ENCODE data around the gene ZNF445.
"Not testable (repeated sequence)": the region's sequence is repeated elsewhere in the genome, so short reads cannot be mapped to it uniquely, and the experiment has no call there.

The ZNF445 gene

DNA sequence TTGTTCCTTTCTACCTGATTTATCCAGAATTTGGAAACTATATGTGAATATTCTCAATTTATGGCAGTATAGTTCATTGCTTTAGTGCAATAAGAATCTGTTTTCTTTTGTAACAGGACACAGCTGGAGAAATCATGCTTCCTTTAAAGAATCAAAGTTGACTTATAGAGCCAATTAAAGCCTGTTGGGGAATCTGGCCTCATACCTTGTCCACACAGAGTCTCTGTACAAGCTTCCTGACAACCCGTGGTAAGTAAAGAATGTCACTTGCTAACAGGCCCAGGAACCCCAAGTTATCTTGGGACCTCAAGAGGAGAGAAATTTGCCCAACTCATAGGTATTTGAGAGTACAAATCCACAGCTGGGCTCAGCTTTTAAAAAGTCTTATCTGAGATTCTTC, 10.2 kb downstream of the ZNF445 start:
- H3K4me3 ChIP-seq (replicated peaks; ENCODE audit: insufficient read depth, low read length), result no peak overlapping the region
- no peak for DNase-seq (ENCODE audit: low read depth in 1 of 2, low spot score in 1 of 2)
- TF ChIP-seq POLR2AphosphoS5 (IDR thresholded peaks at IDR 0.05; ENCODE audit: low read depth), result no peak
- TF ChIP-seq, protein P1, sequence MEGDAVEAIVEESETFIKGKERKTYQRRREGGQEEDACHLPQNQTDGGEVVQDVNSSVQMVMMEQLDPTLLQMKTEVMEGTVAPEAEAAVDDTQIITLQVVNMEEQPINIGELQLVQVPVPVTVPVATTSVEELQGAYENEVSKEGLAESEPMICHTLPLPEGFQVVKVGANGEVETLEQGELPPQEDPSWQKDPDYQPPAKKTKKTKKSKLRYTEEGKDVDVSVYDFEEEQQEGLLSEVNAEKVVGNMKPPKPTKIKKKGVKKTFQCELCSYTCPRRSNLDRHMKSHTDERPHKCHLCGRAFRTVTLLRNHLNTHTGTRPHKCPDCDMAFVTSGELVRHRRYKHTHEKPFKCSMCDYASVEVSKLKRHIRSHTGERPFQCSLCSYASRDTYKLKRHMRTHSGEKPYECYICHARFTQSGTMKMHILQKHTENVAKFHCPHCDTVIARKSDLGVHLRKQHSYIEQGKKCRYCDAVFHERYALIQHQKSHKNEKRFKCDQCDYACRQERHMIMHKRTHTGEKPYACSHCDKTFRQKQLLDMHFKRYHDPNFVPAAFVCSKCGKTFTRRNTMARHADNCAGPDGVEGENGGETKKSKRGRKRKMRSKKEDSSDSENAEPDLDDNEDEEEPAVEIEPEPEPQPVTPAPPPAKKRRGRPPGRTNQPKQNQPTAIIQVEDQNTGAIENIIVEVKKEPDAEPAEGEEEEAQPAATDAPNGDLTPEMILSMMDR (IDR thresholded peaks at IDR 0.05; ENCODE audit: insufficient read depth, low read length), result no peak
- TF ChIP-seq SPI1 (IDR thresholded peaks at IDR 0.05; ENCODE audit: borderline replicate concordance, low read depth), result no peak
- no peak for TF ChIP-seq GABPA (IDR thresholded peaks at IDR 0.05; ENCODE audit: low read depth)
- TF ChIP-seq, protein P2, sequence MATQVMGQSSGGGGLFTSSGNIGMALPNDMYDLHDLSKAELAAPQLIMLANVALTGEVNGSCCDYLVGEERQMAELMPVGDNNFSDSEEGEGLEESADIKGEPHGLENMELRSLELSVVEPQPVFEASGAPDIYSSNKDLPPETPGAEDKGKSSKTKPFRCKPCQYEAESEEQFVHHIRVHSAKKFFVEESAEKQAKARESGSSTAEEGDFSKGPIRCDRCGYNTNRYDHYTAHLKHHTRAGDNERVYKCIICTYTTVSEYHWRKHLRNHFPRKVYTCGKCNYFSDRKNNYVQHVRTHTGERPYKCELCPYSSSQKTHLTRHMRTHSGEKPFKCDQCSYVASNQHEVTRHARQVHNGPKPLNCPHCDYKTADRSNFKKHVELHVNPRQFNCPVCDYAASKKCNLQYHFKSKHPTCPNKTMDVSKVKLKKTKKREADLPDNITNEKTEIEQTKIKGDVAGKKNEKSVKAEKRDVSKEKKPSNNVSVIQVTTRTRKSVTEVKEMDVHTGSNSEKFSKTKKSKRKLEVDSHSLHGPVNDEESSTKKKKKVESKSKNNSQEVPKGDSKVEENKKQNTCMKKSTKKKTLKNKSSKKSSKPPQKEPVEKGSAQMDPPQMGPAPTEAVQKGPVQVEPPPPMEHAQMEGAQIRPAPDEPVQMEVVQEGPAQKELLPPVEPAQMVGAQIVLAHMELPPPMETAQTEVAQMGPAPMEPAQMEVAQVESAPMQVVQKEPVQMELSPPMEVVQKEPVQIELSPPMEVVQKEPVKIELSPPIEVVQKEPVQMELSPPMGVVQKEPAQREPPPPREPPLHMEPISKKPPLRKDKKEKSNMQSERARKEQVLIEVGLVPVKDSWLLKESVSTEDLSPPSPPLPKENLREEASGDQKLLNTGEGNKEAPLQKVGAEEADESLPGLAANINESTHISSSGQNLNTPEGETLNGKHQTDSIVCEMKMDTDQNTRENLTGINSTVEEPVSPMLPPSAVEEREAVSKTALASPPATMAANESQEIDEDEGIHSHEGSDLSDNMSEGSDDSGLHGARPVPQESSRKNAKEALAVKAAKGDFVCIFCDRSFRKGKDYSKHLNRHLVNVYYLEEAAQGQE (IDR thresholded peaks at IDR 0.05; ENCODE audit: insufficient replicate concordance, low read depth), result no peak
- no peak overlapping the region for H3K27ac ChIP-seq (replicated peaks)
- no peaks in the 10 kb centered on the region for H3K27me3 ChIP-seq (ENCODE audit: insufficient read depth, poor library complexity, severe bottlenecking)

DNA sequence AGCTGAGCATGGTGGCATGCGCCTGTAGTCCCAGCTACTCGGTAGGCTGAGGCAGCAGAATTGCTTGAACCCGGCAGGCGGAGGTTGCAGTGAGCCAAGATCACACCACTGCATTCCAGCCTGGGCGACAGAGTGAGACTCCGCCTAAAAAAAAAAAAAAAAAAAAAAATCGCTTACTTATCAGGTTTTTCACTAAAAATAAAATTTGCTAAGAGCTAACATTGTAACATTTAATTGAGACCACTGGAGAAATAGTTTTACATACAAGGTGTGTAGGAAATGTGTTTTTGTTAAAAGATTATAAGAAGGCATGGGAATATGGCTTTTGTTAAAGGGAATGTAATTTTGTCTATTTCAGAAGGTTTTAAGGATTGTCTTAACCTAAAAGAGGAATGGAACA, 12.6 kb downstream of the ZNF445 start:
- not testable (repeated sequence) for H3K4me3 ChIP-seq (replicated peaks; ENCODE audit: insufficient read depth, low read length); DNase-seq (ENCODE audit: low read depth in 1 of 2, low spot score in 1 of 2); H3K27me3 ChIP-seq (ENCODE audit: insufficient read depth, poor library complexity, severe bottlenecking); H3K27ac ChIP-seq (replicated peaks)

DNA sequence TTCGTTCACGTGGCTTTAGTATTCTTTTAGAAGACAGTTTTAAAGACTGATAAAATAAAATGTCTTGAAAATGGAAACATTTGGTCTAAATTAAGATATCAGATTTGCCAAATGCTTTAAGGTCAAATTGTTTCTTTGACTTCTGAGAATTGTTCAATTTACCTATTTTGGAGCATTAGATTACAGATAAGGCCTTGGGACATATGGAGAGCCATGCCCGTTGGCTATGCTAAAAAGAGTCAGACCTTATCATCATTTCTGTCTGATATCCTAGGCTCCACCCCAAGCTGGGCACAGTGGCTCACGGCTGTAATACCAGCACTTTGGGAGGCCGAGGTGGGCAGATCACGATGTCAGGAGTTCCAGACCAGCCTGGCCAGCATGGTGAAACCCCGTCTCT, 13.0 kb downstream of the ZNF445 start:
- Histone ChIP-seq H3K27me3 (ENCODE audit: insufficient read depth, poor library complexity, severe bottlenecking) (no peaks in the 10 kb centered on the region), H3K27ac (replicated peaks) (no peak overlapping the region), H3K4me3 (replicated peaks; ENCODE audit: insufficient read depth, low read length) (no peak overlapping the region)
- no peak for TF ChIP-seq POLR2AphosphoS5 (IDR thresholded peaks at IDR 0.05; ENCODE audit: low read depth)
- TF ChIP-seq GABPA (IDR thresholded peaks at IDR 0.05; ENCODE audit: low read depth), result no peak
- TF ChIP-seq, protein P1 (IDR thresholded peaks at IDR 0.05; ENCODE audit: insufficient read depth, low read length), result no peak
- no peak for TF ChIP-seq SPI1 (IDR thresholded peaks at IDR 0.05; ENCODE audit: borderline replicate concordance, low read depth)
- TF ChIP-seq, protein P2 (IDR thresholded peaks at IDR 0.05; ENCODE audit: insufficient replicate concordance, low read depth), result no peak
- DNase-seq (ENCODE audit: low read depth in 1 of 2, low spot score in 1 of 2), result no peak

DNA sequence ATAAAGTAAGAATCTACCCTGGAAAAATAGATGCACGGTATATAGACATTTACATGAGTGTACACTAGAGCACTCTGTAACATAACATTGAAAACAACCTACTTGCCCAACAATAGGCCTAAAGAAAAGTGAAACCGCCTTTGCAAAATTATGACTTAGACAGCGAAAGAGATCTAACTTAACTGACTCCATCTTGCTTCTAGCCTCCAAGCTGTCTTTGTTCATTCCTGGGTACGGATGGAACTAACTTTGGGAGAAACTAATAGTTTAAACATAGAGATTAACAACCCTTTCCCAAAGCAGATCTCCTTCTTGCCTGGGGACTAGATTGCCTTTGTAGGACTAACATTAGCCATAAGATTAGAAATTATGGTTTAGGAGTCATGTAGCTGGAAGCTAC, 17.4 kb downstream of the ZNF445 start:
- not testable (repeated sequence) for H3K4me3 ChIP-seq (replicated peaks; ENCODE audit: insufficient read depth, low read length); H3K27ac ChIP-seq (replicated peaks); H3K27me3 ChIP-seq (ENCODE audit: insufficient read depth, poor library complexity, severe bottlenecking); DNase-seq (ENCODE audit: low read depth in 1 of 2, low spot score in 1 of 2)

DNA sequence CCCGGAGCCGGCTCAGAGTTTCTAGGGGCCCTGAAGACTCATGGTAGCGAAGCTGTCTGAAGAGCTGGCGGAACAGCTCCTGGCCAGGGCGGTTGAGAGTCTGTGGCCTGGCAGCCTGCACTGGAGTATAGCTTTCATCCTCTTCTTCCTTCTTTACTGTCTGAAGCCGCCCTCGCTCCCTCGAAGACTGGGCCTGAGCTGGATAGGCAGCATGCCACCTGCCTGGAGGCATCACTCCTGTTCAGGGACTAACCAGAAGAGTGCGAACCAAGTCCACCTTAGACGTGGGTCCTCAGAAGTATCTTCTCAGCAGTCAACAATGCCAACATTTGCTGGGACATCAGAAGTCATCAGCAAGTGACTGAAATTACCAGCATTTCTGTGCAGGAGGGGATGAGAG, 22.2 kb downstream of the ZNF445 start:
- no peak for DNase-seq (ENCODE audit: low read depth in 1 of 2, low spot score in 1 of 2)
- H3K27ac ChIP-seq (replicated peaks), result no peak overlapping the region
- TF ChIP-seq, protein P1 (IDR thresholded peaks at IDR 0.05; ENCODE audit: insufficient read depth, low read length), result no peak
- TF ChIP-seq, protein P2 (IDR thresholded peaks at IDR 0.05; ENCODE audit: insufficient replicate concordance, low read depth), result no peak
- no peak for TF ChIP-seq SPI1 (IDR thresholded peaks at IDR 0.05; ENCODE audit: borderline replicate concordance, low read depth)
- TF ChIP-seq POLR2AphosphoS5 (IDR thresholded peaks at IDR 0.05; ENCODE audit: low read depth), result no peak
- TF ChIP-seq GABPA (IDR thresholded peaks at IDR 0.05; ENCODE audit: low read depth), result no peak

More for the DNA sequence above, 22.2 kb downstream of the ZNF445 start:
- Histone ChIP-seq H3K27me3 (ENCODE audit: insufficient read depth, poor library complexity, severe bottlenecking) (no peaks in the 10 kb centered on the region), H3K4me3 (replicated peaks; ENCODE audit: insufficient read depth, low read length) (no peak overlapping the region)
